Measurements from ENCODE around the gene CEP72. TPM values are rescaled to one million over a fixed set of nuclear protein-coding genes. Genes with fewer than 3 reads are reported as not detected.
"Not testable (repeated sequence)": the region's sequence is repeated elsewhere in the genome, so short reads cannot be mapped to it uniquely, and the experiment has no call there.

Gene CEP72
- total RNA-seq, 1 donor: 5.9 TPM

- no peak for DNase-seq (ENCODE audit: low read depth in 2 of 3, low spot score in 2 of 3)
These were observed 31.7 kb upstream of the CEP72 start for GRCh38 chr5:580436-580835.

- no peak for DNase-seq (ENCODE audit: low read depth in 2 of 3, low spot score in 2 of 3)
These were observed 30.9 kb upstream of the CEP72 start for GRCh38 chr5:581266-581665.

- no peak for DNase-seq (ENCODE audit: low read depth in 2 of 3, low spot score in 2 of 3)
These were observed 30.2 kb upstream of the CEP72 start for GRCh38 chr5:581941-582340.

GRCh38 chr5:582445-582844 is 29.7 kb upstream of the CEP72 start:
- not testable (repeated sequence) for DNase-seq (ENCODE audit: low read depth in 2 of 3, low spot score in 2 of 3)

- DNase-seq (ENCODE audit: low read depth in 2 of 3, low spot score in 2 of 3): no peak
These were observed 29.1 kb upstream of the CEP72 start for GRCh38 chr5:582936-583635.

- DNase-seq (ENCODE audit: low read depth in 2 of 3, low spot score in 2 of 3): no peak
These were observed 28.5 kb upstream of the CEP72 start for GRCh38 chr5:583645-584044.

- DNase-seq (ENCODE audit: low read depth in 2 of 3, low spot score in 2 of 3): no peak
These were observed 27.9 kb upstream of the CEP72 start for GRCh38 chr5:584216-584615.

- no peak for DNase-seq (ENCODE audit: low read depth in 2 of 3, low spot score in 2 of 3)
These were observed 27.3 kb upstream of the CEP72 start for GRCh38 chr5:584846-585245.

- DNase-seq (ENCODE audit: low read depth in 2 of 3, low spot score in 2 of 3): no peak
These were observed 26.6 kb upstream of the CEP72 start for GRCh38 chr5:585556-585955.

- DNase-seq (ENCODE audit: low read depth in 2 of 3, low spot score in 2 of 3): no peak
These were observed 26.0 kb upstream of the CEP72 start for GRCh38 chr5:585962-586628.

- no peak for DNase-seq (ENCODE audit: low read depth in 2 of 3, low spot score in 2 of 3)
These were observed 25.3 kb upstream of the CEP72 start for GRCh38 chr5:586751-587285.

- DNase-seq (ENCODE audit: low read depth in 2 of 3, low spot score in 2 of 3): no peak
These were observed 24.7 kb upstream of the CEP72 start for GRCh38 chr5:587403-587802.

- no peak for DNase-seq (ENCODE audit: low read depth in 2 of 3, low spot score in 2 of 3)
These were observed 23.6 kb upstream of the CEP72 start for GRCh38 chr5:588406-588995.

- no peak for DNase-seq (ENCODE audit: low read depth in 2 of 3, low spot score in 2 of 3)
These were observed 23.0 kb upstream of the CEP72 start for GRCh38 chr5:589173-589572.

GRCh38 chr5:589588-589987 is 22.6 kb upstream of the CEP72 start:
- DNase-seq (ENCODE audit: low read depth in 2 of 3, low spot score in 2 of 3): no peak

- no peak for DNase-seq (ENCODE audit: low read depth in 2 of 3, low spot score in 2 of 3)
These were observed 21.8 kb upstream of the CEP72 start for GRCh38 chr5:590346-590745.

GRCh38 chr5:591746-592145 is 20.4 kb upstream of the CEP72 start:
- no peak for DNase-seq (ENCODE audit: low read depth in 2 of 3, low spot score in 2 of 3)

- no peak for DNase-seq (ENCODE audit: low read depth in 2 of 3, low spot score in 2 of 3)
These were observed 20.0 kb upstream of the CEP72 start for GRCh38 chr5:592158-592557.

- DNase-seq (ENCODE audit: low read depth in 2 of 3, low spot score in 2 of 3): no peak
These were observed 18.6 kb upstream of the CEP72 start for GRCh38 chr5:593511-593910.

GRCh38 chr5:594226-594860 is 17.8 kb upstream of the CEP72 start:
- no peak for DNase-seq (ENCODE audit: low read depth in 2 of 3, low spot score in 2 of 3)

GRCh38 chr5:595285-595875 is 16.8 kb upstream of the CEP72 start:
- DNase-seq (ENCODE audit: low read depth in 2 of 3, low spot score in 2 of 3): no peak
